HCT116 (cell line): ENCODE results near the gene MBNL2.

Experiments
- CBX3 ChIP-seq: IDR thresholded peaks from 2 replicates; pipeline ENCODE4 v1.6.1; 2012; ENCODE audit warnings: low read depth
- CTCF ChIP-seq, 3 experiments: fragments of 200-600 bp in 1 of 3; sonication (generic) in 1 of 3; IDR thresholded peaks in 2 of 3; conservative IDR thresholded peaks in 1 of 3; 2 replicates each; pipeline ENCODE4 v1.5.1; 2012 to 2017; ENCODE audit warnings: low read depth in 2 of 3, low read length in 2 of 3, antibody characterized with exemption in 1 of 3, borderline replicate concordance in 1 of 3, control low read depth in 1 of 3, mild to moderate bottlenecking in 1 of 3, mixed read lengths in 1 of 3, mixed run types in 1 of 3, moderate library complexity in 1 of 3; ENCODE audit not compliant: insufficient read depth in 1 of 3
- EGR1 ChIP-seq: IDR thresholded peaks from 2 replicates; pipeline ENCODE4 v1.6.1; 2012; ENCODE audit warnings: low read depth
- EZH2 ChIP-seq: fragments of 200-600 bp; sonication (generic); IDR thresholded peaks from 2 replicates; pipeline ENCODE4 v1.6.1; 2017; ENCODE audit warnings: antibody characterized with exemption, mixed run types
- FOSL1 ChIP-seq: IDR thresholded peaks from 2 replicates; pipeline ENCODE4 v1.6.1; 2012; ENCODE audit warnings: low read depth
- POLR2A ChIP-seq: IDR thresholded peaks from 2 replicates; pipeline ENCODE4 v1.7.0; 2011; ENCODE audit warnings: borderline replicate concordance; ENCODE audit not compliant: insufficient read depth, insufficient read length; ENCODE audit errors: extremely low read depth
- POLR2AphosphoS5 ChIP-seq: IDR thresholded peaks from 2 replicates; pipeline ENCODE4 v1.6.1; 2011; ENCODE audit warnings: mild to moderate bottlenecking, low read depth, low read length, moderate library complexity
- RAD21 ChIP-seq: IDR thresholded peaks from 2 replicates; pipeline ENCODE4 v1.6.1; 2012; ENCODE audit warnings: low read depth, mild to moderate bottlenecking

- no peak for TF ChIP-seq CTCF (IDR thresholded peaks at IDR 0.05 in 2 of 3, conservative IDR thresholded peaks at IDR 0.05 in 1 of 3; ENCODE audit: borderline replicate concordance in 1 of 3, insufficient read depth in 1 of 3, low read depth in 2 of 3, low read length in 2 of 3)
- TF ChIP-seq EGR1: no peak
- no peak for TF ChIP-seq EZH2
- no peak for TF ChIP-seq POLR2AphosphoS5
- no peak for TF ChIP-seq RAD21
- no peak for TF ChIP-seq POLR2A
- TF ChIP-seq FOSL1: no peak
- TF ChIP-seq CBX3: no peak
These were observed 185.4 kb downstream of the MBNL2 start for GRCh38 chr13:97407540-97407939.
